Psoas muscle (tissue), 8 donors: ENCODE measurements around the gene FGF6. TPM values are rescaled to one million over a fixed set of nuclear protein-coding genes. Genes with fewer than 3 reads are reported as not detected.

Source experiments
- ATAC-seq, 4 donors: fragments of 200-7000 bp; cut with Tn5 transposase; one replicate each; pipeline ENCODE4 v1.9.1; 2020; ENCODE audit warnings: moderate library complexity in 3 of 4, mild to moderate bottlenecking in 2 of 4
- DNase-seq, 2 donors: peaks; one replicate each; pipeline ENCODE4 v3.0.0-alpha.2; 2020
- H3K27ac ChIP-seq: fragments of 200-600 bp; one replicate; pipeline ENCODE4 v1.8.0; 2022
- H3K27me3 ChIP-seq, 3 donors: fragments of 200-600 bp in 1 of 3; one replicate each; pipeline versions ENCODE4 v1.6.1 to v1.8.0; 2013 to 2022; ENCODE audit warnings: low read length in 2 of 3, mild to moderate bottlenecking in 2 of 3, moderate library complexity in 1 of 3; ENCODE audit not compliant: insufficient read depth in 3 of 3
- H3K36me3 ChIP-seq, 2 donors: fragments of 200-600 bp in 1 of 2; one replicate each; pipeline versions ENCODE4 v1.6.1 to v1.8.0; 2013 to 2022; ENCODE audit warnings: low read depth in 1 of 2, mild to moderate bottlenecking in 1 of 2, moderate library complexity in 1 of 2; ENCODE audit not compliant: insufficient read depth in 1 of 2
- H3K4me1 ChIP-seq: fragments of 200-600 bp; one replicate; pipeline ENCODE4 v1.8.0; 2022
- H3K4me3 ChIP-seq: fragments of 200-600 bp; one replicate; pipeline ENCODE4 v1.8.0; 2022; ENCODE audit warnings: mild to moderate bottlenecking
- H3K9me3 ChIP-seq: fragments of 200-600 bp; one replicate; pipeline ENCODE4 v1.8.0; 2022
- WGBS, 3 donors: extraction: QIAGEN DNeasy Blood & Tissue Kit; methylation state at CpG; one replicate each; pipeline versions ENCODE4 v1.1.6 to v1.1.7; 2013; 5-methylcytosine and 5-hydroxymethylcytosine counted together
- intact Hi-C, 2 donors: fragments of 100-400 bp; cut with DNase I; formaldehyde crosslinking; loops; one replicate each; pipeline versions ENCODE4 v1.11.0 to v1.14.2; 2022
- polyA plus RNA-seq, 3 donors: library from polyadenylated mRNA; stranded (reverse); fragments of 200-250 nt; gene quantifications; one replicate each; pipeline ENCODE4 v1.2.3, GENCODE V29; 2013
- total RNA-seq, 4 donors: library from RNA; stranded (reverse); fragmentation: NEBNext Ultra II Directional in 2 of 4; extraction: Animal tissue kit (Norgen Biotek cat#: 25700) in 2 of 4; gene quantifications; one replicate each; pipeline versions ENCODE4 v1.2.1 to v1.2.4, GENCODE V29; 2021 to 2023
- TF ChIP-seq, protein P1 (sequence below): fragments of 200-600 bp; IDR thresholded peaks from one replicate; pipeline ENCODE4 v1.8.0; 2022; ENCODE audit warnings: antibody characterized with exemption
- donor health status: healthy with polysubstance abuse.
- donor health status: DM: no; HTN: no; CAD: no; lungs with moderate emphysema.
- donor health status: Bipolar disorder and iron deficiency.
- donor health status: healthy.
- donor health status: DM: yes; HTN: yes; CAD: no.
- donor health status: DM: no; HTN: no; CAD: no.
- donor health status: DM: no; HTN: no; CAD: no.
- donor health status: DM: yes; HTN: yes; CAD: no.

Gene FGF6
- total and polyA plus RNA-seq, 7 donors = 0.61 to 27.1 (median 4.0) TPM; not detected in 1

DNA sequence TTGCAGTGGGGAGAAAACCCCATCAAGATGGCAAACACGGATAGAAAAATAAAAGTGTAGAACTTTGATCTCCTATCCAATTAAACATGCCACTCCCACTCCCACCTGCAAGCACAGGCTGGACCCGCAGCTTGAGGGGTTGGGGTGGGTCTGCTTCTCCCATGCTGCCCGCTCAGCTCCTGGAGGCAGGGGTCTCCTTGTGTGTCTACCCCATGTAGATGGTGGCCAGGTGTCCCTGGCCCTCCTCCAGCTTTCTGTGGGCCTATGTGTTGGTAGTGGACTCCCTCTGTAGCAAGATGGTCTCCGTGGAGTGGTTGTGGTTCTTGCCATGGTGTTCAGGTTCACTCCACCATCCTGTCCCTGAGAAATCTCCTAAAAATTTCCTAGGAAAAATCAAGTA lies 42.6 kb downstream of the FGF6 start:
- TF ChIP-seq, protein P1, sequence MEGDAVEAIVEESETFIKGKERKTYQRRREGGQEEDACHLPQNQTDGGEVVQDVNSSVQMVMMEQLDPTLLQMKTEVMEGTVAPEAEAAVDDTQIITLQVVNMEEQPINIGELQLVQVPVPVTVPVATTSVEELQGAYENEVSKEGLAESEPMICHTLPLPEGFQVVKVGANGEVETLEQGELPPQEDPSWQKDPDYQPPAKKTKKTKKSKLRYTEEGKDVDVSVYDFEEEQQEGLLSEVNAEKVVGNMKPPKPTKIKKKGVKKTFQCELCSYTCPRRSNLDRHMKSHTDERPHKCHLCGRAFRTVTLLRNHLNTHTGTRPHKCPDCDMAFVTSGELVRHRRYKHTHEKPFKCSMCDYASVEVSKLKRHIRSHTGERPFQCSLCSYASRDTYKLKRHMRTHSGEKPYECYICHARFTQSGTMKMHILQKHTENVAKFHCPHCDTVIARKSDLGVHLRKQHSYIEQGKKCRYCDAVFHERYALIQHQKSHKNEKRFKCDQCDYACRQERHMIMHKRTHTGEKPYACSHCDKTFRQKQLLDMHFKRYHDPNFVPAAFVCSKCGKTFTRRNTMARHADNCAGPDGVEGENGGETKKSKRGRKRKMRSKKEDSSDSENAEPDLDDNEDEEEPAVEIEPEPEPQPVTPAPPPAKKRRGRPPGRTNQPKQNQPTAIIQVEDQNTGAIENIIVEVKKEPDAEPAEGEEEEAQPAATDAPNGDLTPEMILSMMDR = no peak
- Histone ChIP-seq H3K27ac (no peak overlapping the region), H3K27me3 (no peaks in the 10 kb centered on the region), H3K4me3 (no peak overlapping the region), H3K36me3 (no peaks in the 10 kb centered on the region), H3K4me1 (no peaks in the 10 kb centered on the region), H3K9me3 (no peaks in the 10 kb centered on the region)
- WGBS, 3 donors = 81 to 84% (median 83%) methylated on average over 4 of the region's 4 CpGs
- DNase-seq (no peak), ATAC-seq (no peak)
- intact Hi-C loops = no loop called here

DNA sequence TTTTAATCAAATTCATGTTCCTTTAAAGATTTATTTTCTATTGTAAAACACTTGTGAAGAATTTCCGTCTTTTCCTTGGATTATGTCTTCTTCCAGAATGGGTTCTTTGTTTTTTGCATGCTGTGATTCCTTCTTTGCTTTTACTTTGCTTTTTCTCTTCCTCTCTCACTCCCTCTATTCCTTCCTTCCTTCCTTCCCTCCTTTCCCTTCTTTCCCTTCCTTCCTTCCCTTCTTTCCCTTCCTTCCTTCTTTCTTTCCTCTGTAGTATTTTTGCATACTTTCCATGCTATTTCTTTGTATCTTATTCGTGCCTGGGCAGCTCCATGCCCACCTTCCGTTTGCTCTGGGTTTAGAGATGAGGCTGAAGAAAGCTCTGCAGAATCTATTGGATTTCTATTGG lies 44.5 kb downstream of the FGF6 start:
- intact Hi-C loops = no loop called here
- ATAC-seq = no peak
- Histone ChIP-seq H3K27ac (no peak overlapping the region), H3K9me3 (no peaks in the 10 kb centered on the region), H3K4me1 (no peaks in the 10 kb centered on the region), H3K27me3 (no peaks in the 10 kb centered on the region), H3K36me3 (no peaks in the 10 kb centered on the region), H3K4me3 (no peak overlapping the region)
- no peak for DNase-seq
- WGBS, 3 donors = 77 to 85% (median 82%) methylated on average over 3 of the region's 3 CpGs
- TF ChIP-seq, protein P1 = no peak

DNA sequence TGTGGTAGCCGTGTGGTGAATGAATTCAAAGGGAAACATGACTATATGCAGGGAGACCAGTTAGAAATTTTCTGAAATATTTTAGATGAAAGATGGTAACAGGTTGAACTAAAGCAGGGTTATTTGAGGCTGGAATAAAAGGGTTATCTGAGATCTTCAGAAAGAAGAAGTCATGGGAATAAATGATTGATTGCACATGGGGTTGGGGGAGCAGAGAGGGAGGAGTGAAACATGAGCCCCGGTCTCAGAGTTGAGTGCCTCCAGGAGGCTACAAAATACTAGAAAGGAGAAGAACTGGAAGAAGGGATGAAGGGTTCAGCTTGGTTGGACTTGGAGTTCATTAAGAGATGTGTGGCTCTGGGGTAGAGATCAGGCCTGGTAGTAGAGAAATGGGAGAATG lies 49.8 kb downstream of the FGF6 start:
- 31 to 39% (median 35%) methylated on average over 2 of the region's 2 CpGs for WGBS, 3 donors
- intact Hi-C loops = no loop called here
- Histone ChIP-seq H3K27ac (no peak overlapping the region), H3K27me3 (peaks cover 0 to 6% (median 0%) of the 10 kb centered on the region in 3 donors), H3K4me1 (no peaks in the 10 kb centered on the region), H3K9me3 (no peaks in the 10 kb centered on the region), H3K36me3 (no peaks in the 10 kb centered on the region), H3K4me3 (no peak overlapping the region)
- TF ChIP-seq, protein P1 = no peak
- no peak for ATAC-seq
- no peak for DNase-seq

DNA sequence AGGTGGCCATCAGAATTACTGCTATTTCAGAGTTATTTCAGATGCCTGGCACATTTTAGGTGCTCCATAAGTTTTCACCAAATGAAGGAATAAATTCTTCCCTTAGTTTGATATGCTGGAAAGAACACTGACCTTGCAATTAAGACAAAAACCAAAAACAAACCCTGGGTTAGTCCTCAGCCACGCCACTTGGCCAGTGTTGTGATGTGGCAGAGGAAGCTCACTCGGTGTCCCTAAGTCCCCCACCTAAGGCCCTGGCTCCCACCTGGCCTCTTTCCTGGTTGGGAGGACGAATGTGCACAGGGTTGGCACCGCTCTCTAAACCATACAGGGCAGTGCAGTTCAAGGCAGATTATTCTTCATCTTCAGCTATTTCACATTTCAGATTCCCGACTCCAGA lies 52.4 kb downstream of the FGF6 start:
- H3K36me3 ChIP-seq = no peaks in the 10 kb centered on the region
- intact Hi-C loops = no loop called here
- no peaks in the 10 kb centered on the region for H3K4me1 ChIP-seq
- DNase-seq = no peak
- ATAC-seq = no peak
- 72 to 77% (median 74%) methylated on average over 5 of the region's 5 CpGs for WGBS, 3 donors
- no peaks in the 10 kb centered on the region for H3K9me3 ChIP-seq
- H3K4me3 ChIP-seq = no peak overlapping the region
- no peak overlapping the region for H3K27ac ChIP-seq
- TF ChIP-seq, protein P1 = no peak
- peaks cover 0 to 6% (median 0%) of the 10 kb centered on the region in 3 donors for H3K27me3 ChIP-seq

DNA sequence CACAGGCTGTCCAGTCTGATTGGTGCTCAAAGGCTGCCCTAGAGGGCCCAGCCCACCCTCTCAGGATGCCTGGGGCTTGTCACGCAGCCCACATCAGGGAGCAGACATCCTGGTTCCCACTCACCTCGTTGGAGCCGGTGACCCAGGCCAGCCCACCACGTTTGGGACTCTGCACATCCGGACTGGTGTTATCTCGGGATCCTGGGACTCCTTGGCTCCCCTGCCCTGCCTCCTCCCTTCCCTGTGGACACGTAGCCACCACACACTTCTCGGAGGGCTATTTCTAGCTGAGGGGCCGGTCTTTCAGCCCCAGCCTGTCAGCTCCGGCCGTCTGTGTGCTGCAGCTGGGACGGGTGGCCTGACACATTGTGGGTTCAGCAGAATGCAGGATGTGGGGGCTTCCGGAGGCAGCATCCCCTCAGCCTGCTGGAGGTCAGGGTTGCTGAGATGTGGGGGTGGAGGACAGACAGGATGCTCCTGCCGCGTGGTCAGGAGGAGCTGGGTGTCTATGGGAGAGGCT lies 53.3 kb downstream of the FGF6 start:
- Histone ChIP-seq H3K9me3 (no peaks in the 10 kb centered on the region), H3K27ac (no peak overlapping the region), H3K4me1 (no peaks in the 10 kb centered on the region), H3K4me3 (no peak overlapping the region), H3K36me3 (no peaks in the 10 kb centered on the region), H3K27me3 (peaks cover 0 to 6% (median 0%) of the 10 kb centered on the region in 3 donors)
- intact Hi-C loops = no loop called here
- 46 to 57% (median 48%) methylated on average over 14 to 15 of the region's 15 CpGs for WGBS, 3 donors
- TF ChIP-seq, protein P1 = no peak
- ATAC-seq (no peak), DNase-seq (no peak)
